Activated naive CD8-positive, alpha-beta T cell treated with anti-CD3 and anti-CD28 coated beads, Interleukin-2, amount 50 U/mL, for 16 hours (primary cell): ENCODE data around the gene GSC2.

Experiments
- DNase-seq: peaks from one replicate; pipeline ENCODE4 v3.0.0-alpha.2; 2020; ENCODE audit warnings: low read depth, low spot score

Gene GSC2

GRCh38 chr22:19152942-19153883, 3.1 kb upstream of the GSC2 start:
- DNase-seq: no peak

DNA sequence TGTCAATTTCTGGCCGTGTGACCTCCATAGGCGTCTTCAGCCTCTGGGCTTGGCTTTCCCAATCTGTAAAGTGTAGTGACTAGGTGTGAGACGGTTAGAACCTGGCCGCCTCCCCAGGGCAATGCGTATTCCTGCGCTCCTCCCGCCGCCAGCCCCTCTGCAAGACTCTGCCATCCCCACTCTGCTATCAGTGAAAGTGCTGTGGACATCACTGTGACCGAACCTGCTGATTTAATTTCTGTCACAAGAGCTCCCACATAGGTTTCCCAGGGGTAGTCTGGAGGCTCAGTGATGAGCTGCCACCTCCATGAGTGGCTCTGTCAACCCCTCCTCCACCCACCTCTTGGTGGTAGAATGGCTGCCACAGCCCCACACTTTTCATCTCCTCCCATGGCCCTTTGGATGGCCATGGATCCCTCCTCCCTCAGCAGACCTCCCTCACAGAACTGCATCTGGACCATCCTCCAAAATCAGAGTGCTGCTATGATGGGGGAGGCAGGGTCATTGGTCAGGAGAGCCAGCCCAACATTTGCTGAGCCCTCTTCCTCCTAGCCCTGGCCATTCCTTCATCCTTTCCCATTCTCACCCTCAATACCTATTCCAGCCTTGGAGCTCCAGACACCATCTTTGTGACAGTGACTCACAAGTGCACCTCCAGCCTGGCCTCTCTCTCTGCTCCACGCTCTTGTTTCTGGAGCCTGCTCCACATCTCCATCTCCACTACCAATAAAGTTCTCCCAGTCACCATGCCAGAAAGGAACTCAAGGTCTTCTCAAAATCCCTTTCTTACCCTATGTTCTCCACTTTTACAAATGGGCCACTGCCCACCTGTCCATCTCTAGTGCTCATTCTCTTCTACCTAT, 1.5 kb upstream of the GSC2 start:
- no peak for DNase-seq

DNA sequence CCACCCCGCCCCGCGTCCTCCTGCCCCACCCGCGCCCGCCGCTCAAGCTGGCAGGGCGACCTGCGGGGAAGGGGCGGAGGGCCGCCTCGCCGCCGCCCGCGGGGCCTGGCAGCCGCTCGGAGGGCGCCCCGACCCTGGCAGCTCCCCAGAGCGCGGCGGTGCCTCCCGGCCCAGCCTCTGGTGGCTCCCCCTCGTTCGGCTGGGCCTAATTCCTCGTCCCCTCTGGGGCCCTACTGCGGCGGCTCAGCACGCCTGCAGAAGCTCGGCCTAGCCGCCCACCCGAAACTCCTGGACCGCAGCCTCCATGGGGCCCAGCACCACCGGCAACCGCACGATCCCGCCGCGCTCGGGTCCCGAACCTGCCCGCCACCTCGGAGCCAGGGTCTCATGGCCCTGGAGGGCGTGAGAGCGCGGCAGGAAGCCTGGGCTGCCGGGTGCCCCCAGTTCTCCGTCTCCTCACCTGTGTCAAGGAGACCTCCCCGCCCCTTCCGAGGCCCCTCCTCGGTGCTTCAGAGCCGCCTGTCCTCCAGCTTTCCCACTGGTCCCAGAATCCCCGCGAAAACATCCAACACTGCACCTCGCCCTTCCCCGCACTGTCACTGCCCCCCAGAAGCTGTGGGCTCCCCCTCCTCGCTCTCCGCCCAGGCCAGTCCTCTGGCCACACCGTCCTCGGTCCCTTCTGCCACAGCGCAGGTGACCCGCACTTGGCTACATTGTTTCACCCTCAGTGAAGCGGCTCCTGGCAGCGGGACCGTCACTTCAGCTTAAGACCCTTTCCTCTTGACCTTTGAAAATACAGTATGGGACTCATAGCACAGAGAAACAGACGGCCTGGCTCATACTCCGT, 613 bp upstream of the GSC2 start:
- no peak for DNase-seq

DNA sequence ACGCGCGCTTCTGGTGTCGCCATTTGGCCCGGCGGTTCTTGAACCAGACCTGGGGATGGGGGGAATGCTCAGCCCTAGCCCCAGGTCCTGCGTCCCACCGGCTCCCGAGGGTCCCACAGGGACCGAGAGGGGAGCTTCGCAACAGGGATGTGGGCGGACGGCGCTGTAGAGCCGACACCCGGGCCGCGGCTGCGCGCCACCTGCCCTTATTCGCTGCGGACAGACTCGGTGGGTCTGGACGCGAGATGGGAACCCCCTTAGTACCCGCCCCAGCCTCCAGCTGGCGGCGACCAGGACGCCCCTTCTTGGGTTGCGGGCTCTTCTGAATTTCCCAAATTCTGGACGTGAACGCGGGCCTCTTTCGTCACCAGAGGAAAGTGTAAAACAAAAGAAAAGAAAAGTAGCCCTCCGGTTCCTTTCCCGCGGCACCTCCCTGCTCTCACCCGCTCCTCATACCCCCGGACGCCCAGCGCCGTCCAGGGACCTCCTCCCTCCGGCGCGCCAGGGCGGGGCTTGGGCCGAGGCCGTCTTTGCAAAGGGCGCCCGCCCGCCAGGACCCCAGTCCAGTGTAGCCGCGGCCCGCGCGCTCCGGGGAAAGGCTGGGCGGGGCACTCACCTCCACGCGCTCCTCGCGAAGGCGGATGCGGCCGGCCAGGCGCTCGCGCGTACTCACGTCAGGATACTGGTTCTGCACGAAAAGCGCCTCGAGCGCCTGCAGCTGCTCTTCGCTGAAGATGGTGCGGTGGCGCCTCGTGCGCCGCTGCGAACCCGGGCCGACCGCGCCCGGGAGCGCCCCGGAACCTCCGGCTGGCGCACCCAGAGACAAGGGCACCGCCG, 827 bp downstream of the GSC2 start:
- DNase-seq: no peak

- no peak for DNase-seq
Observed at GRCh38 chr22:19148417-19149046, 1.6 kb downstream of the GSC2 start.

GRCh38 chr22:19147195-19147780, 2.8 kb downstream of the GSC2 start:
- DNase-seq: no peak

DNA sequence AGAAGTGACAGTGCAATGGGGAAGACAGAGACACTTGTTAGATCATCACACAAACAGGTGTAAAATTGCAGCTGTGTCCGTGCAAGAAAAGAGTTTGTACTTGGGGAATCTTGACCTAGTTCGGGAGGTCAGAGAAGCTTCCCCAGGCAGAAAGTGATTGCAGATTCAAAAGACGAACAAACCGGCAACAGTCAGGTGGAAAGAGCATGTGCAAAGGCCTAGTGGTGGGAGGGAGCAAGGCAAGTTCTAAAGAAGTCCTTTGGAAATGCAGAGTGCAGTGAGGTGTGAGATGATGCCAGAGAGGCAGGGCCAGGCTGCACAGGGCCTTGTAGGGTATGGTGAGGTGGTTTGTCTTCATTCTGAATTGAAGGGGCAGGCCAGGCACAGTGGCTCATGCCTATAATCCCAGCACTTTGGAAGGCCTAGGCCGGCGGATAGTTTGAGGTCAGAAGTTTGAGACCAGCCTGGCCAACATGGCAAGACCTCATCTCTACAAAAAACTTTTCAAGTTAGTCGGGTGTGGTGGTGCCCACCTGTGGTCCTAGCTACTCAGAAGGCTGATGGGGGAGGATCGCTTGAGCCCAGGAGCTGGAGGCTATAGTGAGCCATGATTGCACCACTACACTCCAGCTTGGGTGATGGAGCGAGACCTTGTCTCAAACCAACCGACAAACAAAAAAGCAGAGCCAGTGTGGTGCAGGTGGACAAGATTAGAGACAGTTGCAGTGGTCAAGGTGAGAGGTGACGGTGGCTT, 3.7 kb downstream of the GSC2 start:
- no peak for DNase-seq

- no peak for DNase-seq
Observed at GRCh38 chr22:19143967-19144400, 6.1 kb downstream of the GSC2 start.

DNA sequence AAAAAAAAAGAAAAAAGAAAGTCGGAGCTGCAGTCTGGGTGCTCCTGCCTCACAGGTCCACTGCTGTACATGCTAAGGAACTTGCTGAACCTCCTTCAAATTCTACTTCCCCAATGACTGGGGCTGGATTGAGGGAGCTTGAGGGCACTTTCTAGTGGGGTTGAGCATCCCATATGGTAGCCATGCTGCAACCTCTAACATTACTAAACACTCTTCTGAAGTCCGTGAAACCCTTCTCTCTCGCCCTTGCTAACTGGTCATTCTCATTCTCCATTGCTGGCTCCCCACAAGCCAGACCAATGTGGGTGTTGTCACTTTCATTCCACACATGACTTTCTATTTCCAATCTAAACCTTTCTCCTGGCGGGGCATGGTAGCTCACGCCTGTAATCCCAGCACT, 6.9 kb downstream of the GSC2 start:
- no peak for DNase-seq

DNA sequence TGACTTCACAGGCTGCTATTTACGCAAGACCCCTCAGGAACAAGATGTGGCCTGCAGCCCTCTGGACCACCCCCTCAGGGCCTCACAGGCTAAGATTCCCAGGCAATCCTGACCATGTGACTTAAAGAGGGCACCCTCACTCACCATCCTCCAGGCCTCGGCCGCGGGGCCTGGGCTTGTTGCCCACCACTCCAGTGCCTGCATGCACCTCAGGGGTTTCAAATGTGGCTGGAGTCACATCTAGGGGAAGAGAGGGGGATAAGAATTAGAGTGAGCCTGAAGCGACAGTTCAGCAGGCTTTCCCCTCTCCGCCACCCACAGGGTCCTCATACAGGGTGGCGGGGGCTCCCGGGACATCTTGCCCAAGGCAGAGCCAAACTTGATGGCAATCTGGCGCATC, 7.7 kb downstream of the GSC2 start:
- DNase-seq: no peak

DNA sequence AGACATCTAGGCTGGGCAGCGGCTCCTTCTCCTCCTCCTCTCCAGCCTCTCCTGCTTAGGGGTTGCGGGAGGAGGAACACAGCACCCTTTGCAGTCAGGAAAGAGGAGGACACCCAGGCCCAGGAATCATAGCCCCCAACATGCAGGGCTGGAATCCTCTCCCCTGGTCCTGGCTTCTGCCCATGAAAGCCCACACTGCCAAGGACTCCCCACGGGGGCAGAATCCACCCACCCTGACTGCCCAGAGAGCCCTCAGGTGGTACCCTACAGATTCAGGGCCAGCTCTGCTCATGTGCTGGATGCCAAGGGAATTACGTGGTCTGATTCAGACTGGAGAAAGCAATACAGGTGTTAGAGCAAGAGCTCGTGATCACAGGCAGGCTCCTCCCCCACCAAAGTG, 10.1 kb downstream of the GSC2 start:
- DNase-seq: no peak

- no peak for DNase-seq
Observed at GRCh38 chr22:19139001-19139356, 11.1 kb downstream of the GSC2 start.

DNA sequence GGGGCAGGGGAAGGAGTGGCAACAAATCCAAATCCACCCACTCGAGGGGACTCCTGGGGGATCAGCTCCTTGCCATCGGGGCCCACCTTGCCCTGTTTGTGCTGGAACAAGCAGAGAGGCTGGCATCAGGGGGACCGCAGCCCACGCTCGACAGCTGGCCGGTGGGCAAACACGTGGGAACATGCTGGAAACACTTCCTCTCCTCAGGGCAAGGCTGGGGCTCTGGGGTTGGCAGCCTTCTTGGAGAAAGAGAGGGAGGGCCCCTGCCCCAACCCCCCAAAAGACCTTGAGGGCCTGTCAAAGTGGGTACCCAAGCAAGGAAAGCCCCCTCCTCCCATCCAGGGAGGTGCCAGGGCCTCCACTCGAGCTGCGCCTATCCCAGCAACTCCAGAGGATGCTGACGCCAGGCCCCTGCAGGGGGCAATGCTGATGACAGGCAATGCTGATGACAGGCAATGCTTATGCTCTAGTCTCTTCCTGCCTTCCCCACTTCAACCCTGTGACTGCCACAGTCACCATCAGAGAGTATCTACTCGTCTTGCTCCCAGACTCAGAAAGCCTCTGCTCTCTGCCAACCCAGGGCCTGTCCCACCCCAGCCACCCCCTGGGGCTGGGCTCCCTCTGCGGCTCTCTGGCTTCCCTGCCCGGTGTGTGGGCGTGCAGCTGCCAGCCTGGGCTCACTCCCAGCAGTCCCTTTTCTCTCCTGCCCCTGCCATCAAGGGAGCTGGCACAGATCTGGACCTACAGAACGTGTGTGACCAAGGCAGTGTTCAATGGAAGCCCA, 11.7 kb downstream of the GSC2 start:
- DNase-seq: no peak

DNA sequence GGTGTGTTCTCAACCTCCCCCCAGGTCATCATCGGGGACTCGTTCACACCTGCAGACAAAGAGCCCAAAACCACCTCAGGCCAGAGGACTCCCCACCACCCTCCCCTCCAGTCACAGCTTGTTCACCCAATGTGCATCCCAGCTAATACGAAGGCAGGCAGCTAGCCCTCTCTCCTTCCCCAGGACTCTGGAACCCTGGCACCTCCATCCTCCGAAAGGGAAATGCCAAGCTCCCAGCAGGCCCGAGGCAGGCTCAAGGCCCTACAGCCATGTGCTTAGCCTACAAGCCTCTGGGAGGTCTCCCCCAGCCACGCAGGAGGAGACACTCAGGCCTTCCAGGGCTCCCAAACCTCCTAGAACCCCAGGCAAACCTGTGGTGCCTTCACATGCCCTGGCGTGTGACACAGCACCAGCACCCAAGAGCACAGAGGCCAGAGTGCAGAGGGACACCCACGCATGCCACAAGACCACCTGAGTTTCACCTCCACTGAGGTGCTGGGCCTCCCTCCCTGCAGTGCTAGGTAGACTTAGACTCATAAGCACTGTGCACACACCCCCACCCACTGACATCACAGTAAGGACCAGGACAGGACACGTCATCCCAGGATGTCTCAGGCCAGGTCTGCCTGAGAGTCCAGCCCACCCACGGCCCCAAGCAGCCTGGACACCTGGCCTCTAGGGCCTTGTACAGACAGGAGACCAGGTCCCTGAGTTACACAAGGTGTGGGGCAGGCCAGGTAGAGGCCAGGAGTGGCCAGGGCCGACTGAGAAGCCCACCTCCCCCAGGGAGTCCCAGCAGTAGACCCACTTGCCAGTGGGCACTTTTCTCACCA, 12.5 kb downstream of the GSC2 start:
- no peak for DNase-seq

DNA sequence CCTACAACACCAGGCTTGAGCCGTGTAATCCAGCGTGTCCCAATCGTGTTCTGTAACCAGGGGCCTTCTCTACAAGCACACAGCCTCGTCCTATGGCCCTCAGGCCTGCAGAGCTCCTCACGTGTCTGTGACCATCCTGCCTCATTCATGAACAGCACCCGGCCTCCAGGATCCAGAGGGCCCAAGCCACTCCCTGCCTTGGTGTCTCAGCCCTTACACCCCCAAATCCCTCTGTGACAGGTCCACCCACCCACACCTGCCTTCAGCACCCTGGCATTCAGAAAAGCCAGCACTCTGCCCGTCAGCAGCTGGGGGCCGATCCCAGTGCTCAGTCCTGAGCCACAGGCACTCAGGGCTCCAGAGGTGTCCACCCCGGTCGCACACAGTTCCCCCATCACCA, 13.2 kb downstream of the GSC2 start:
- DNase-seq: no peak

DNA sequence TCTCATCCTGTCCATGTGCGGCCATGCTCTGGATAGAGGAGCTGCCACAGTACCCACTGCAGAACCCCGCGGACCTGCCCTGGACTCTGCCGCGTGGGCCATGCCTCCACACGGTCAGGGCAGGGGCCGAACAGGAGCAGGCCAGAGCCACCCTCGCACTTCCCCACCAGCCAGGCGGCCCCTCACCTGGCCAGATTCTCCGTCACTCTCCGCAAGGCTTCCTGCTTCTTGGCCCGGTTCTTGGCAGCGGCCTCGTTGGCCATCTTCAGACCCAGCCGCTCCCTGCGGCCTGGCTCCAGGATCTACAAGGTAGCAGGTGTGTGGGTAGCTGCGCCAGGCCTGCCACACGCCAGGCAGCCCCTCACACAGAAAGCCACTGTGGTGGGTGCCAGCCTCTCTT, 15.2 kb downstream of the GSC2 start:
- no peak for DNase-seq

DNA sequence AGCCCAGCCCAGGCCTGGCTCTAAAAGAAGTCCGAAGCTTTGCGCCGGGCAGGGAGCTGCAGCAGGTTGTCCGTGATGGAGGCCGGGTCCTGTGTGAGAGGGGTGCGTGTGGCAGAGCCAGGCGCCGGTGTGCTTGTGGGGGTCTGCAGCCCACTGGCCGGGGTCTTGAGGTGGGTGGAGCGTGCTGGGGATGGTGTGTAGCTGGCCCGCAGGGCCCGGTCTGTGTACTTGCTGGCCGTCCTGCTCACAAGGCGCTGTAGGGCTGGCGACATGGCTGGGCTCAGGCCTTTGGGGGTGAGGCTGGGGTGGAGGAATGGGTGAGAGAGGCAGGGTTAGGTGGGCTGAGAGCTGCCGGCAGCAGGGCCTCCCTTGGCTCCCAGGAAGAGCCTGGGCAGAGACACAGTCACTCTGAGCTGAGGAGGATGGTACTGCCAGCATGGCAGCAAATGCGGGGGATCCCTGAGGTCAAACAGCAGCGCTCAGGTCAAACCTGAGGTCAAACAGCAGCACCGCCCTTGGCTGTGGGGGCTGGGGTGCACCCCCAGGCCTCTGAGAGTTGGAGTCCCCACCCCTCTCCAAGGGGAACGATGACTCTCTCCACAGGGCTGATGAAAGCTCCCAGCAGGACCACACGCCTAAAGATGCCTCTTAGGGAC, 15.8 kb downstream of the GSC2 start:
- DNase-seq: no peak
